Smooth muscle cell (in vitro differentiated cells): Measurements from ENCODE around the gene KRTAP1-1. TPM values are rescaled to one million over a fixed set of nuclear protein-coding genes. Genes with fewer than 3 reads are reported as not detected.
A peak's percentile ranks its signal among the peaks of the same experiment; 100 is the strongest.
"Not testable (repeated sequence)": the region's sequence is repeated elsewhere in the genome, so short reads cannot be mapped to it uniquely, and the experiment has no call there.

Source experiments
- DNase-seq: peaks from one replicate; lab custom pipeline; 2025; ENCODE audit not compliant: unreplicated experiment; lab: John Stamatoyannopoulos, UW
- H2AFZ ChIP-seq: fragments of 200-600 bp; sonication (generic); 2 replicates; pipeline ENCODE4 v1.6.0; 2016; ENCODE audit warnings: antibody characterized with exemption, low read depth, mild to moderate bottlenecking
- H3F3A ChIP-seq: fragments of 200-600 bp; sonication (generic); 2 replicates; pipeline ENCODE4 v1.6.0; 2017; ENCODE audit warnings: antibody characterized with exemption, low read depth
- H3K27ac ChIP-seq: fragments of 200-600 bp; sonication (generic); 2 replicates; pipeline ENCODE4 v1.5.1; 2016; ENCODE audit warnings: low read depth, mild to moderate bottlenecking
- H3K27me3 ChIP-seq: fragments of 200-600 bp; sonication (generic); 2 replicates; pipeline ENCODE4 v1.6.1; 2016; ENCODE audit warnings: low read depth, mild to moderate bottlenecking
- H3K36me3 ChIP-seq: fragments of 200-600 bp; sonication (generic); 2 replicates; pipeline ENCODE4 v1.5.1; 2016; ENCODE audit warnings: low read depth
- H3K4me1 ChIP-seq: fragments of 200-600 bp; sonication (generic); 2 replicates; pipeline ENCODE4 v1.5.1; 2016; ENCODE audit warnings: low read depth
- H3K4me2 ChIP-seq: fragments of 200-600 bp; sonication (generic); 2 replicates; pipeline ENCODE4 v1.6.0; 2016; ENCODE audit warnings: mild to moderate bottlenecking
- H3K4me3 ChIP-seq: fragments of 200-600 bp; sonication (generic); 2 replicates; pipeline ENCODE4 v1.5.1; 2016; ENCODE audit warnings: mild to moderate bottlenecking
- H3K79me2 ChIP-seq: fragments of 200-600 bp; sonication (generic); 2 replicates; pipeline ENCODE4 v1.6.0; 2016; ENCODE audit warnings: low read depth, mild to moderate bottlenecking
- H3K9ac ChIP-seq: fragments of 200-600 bp; sonication (generic); 2 replicates; pipeline ENCODE4 v1.6.0; 2016; ENCODE audit warnings: low read depth
- H3K9me3 ChIP-seq: fragments of 200-600 bp; sonication (generic); replicated peaks from 2 replicates; pipeline ENCODE4 v1.5.1; 2016; ENCODE audit warnings: low read depth
- H4K20me1 ChIP-seq: fragments of 200-600 bp; sonication (generic); 2 replicates; pipeline ENCODE4 v1.6.0; 2016; ENCODE audit warnings: low read depth
- WGBS: methylation state at CpG from one replicate; pipeline ENCODE4 v1.1.7; 2016; ENCODE audit warnings: low lambda C conversion rate; 5-methylcytosine and 5-hydroxymethylcytosine counted together
- polyA plus RNA-seq: library from polyadenylated mRNA; unstranded; fragments of >200 nt; fragmentation: Nextera tagmentation; extraction: Ambion mirVana; gene quantifications from 2 replicates; pipeline ENCODE4 v1.2.1, GENCODE V29; 2016
- total RNA-seq: library from RNA; depleted of rRNA; stranded (reverse); fragments of >200 nt; gene quantifications from 2 replicates; pipeline ENCODE4 v1.2.3, GENCODE V29; 2014
- TF ChIP-seq, protein P1 (sequence below): fragments of 200-600 bp; sonication (generic); IDR thresholded peaks from 2 replicates; pipeline ENCODE4 v1.5.1; 2017; ENCODE audit warnings: borderline replicate concordance, mild to moderate bottlenecking, antibody characterized with exemption; ENCODE audit not compliant: insufficient read depth, poor library complexity, severe bottlenecking

The KRTAP1-1 gene, protein sequence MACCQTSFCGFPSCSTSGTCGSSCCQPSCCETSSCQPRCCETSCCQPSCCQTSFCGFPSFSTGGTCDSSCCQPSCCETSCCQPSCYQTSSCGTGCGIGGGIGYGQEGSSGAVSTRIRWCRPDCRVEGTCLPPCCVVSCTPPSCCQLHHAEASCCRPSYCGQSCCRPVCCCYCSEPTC
- total RNA-seq (not detected in 2 replicates), polyA plus RNA-seq (not detected in 2 replicates)

DNA sequence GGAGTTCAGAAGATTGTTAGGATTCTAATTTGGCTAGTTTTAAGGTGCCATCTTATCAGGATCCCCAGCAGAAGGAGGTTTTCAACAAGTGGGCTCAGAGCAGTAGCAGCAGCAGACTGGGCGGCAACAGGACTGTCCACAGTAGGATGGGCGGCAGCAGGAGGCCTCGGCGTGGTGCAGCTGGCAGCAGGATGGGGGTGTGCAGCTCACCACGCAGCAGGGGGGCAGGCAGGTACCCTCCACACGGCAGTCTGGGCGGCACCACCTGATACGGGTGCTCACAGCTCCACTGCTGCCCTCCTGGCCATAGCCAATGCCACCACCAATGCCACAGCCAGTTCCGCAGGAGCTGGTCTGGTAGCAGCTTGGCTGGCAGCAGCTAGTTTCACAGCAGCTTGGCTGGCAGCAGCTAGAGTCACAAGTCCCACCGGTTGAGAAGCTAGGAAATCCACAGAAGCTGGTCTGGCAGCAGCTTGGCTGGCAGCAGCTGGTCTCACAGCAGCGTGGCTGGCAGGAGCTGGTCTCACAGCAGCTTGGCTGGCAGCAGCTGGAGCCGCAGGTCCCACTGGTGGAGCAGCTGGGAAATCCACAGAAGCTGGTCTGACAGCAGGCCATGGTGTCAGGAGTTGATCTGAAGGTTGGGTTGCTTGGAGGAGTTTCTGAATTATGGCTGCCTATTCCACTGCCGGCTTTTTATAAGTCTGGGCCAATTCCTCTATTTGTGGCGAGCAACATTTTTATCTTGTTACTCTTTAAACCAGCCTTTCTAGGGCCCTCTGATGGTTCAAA lies at the start of gene KRTAP1-1:
TSS of gene KRTAP1-1 (minus strand) at position 668 of the 789 bp plus-strand sequence. CDS start at position 615, 53 bp downstream.
- 86% methylated on average over 14 of the region's 14 CpGs for WGBS
- H3K27ac ChIP-seq, H3K27me3 ChIP-seq, H2AFZ ChIP-seq, H3F3A ChIP-seq, H3K9me3 ChIP-seq, H3K9ac ChIP-seq, H3K4me1 ChIP-seq, H3K4me2 ChIP-seq, H4K20me1 ChIP-seq, DNase-seq, H3K36me3 ChIP-seq, H3K4me3 ChIP-seq, H3K79me2 ChIP-seq: not testable (repeated sequence)

DNA sequence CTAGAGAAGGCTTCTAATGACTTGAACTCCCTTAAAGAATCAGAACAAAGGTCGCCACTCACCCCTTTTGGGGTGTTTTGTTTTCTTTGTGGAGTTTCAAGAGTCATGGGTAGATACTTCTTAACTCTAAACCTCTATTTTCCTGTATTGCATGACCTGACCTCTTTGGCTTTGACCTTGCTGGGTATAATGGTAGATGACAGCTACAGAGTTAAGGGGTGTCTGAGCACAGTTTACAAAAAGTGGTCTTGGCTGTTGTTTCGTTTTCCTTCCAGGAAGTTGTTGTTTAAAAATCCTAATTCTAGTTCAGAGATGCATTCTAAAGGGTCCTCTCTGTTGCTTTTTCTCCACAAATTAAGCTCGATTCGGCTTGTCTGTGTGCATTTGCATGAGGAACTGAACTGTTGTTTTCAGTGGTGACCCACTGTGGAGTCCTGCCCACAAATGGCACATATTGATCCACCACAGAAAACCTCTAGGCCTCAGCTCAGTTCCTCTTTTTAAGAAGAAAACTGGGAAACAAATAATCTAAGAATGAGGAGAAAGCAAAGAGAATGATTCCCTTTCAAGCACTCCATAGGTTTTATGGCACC lies 47.6 kb upstream of the KRTAP1-1 start:
- H3K4me3 ChIP-seq, H3K79me2 ChIP-seq, H3K36me3 ChIP-seq, DNase-seq, H3K9ac ChIP-seq, H3F3A ChIP-seq, H3K27me3 ChIP-seq, H3K4me1 ChIP-seq, H4K20me1 ChIP-seq, H3K27ac ChIP-seq, H2AFZ ChIP-seq, H3K9me3 ChIP-seq, H3K4me2 ChIP-seq: not testable (repeated sequence)
- WGBS: 75% methylated on average over 4 of the region's 4 CpGs

GRCh38 chr17:41084100-41084856 lies 43.0 kb upstream of the KRTAP1-1 start, which contains the start of gene KRTAP4-7:
KRTAP4-7 (plus strand) TSS chr17:41084150; CDS start chr17:41084207, 57 bp downstream.
- H4K20me1 ChIP-seq, H3K9ac ChIP-seq, H3F3A ChIP-seq, H3K36me3 ChIP-seq, H3K4me3 ChIP-seq, H3K79me2 ChIP-seq, H2AFZ ChIP-seq, H3K27me3 ChIP-seq, H3K4me1 ChIP-seq, DNase-seq, H3K9me3 ChIP-seq: not testable (repeated sequence)
- WGBS: 93% methylated on average over 14 of the region's 14 CpGs
- peak within 1 kb of the TSS; percentile 68 for H3K4me2 ChIP-seq
- H3K27ac ChIP-seq: peak within 1 kb of the TSS; percentile 57

DNA sequence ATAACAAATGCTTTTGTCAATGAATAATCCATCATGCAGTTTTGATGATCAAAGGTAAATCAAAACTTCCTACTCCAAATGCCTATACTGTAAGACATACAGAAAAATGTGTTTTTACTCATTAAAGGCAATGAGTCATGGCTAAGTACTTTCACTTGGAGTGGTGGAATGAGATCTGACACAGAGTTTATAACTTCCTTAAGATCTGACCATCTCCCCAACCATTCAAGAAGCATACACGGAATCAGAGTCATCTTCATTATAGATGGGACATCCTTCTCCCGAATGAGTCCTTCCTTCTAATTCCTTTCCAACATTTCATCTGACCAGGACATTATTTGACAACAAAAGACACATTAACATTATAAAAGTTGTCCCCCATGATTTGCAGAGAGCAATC lies 42.2 kb upstream of the KRTAP1-1 start:
- H3K27me3 ChIP-seq, H3K9ac ChIP-seq, H4K20me1 ChIP-seq, H3K4me1 ChIP-seq, DNase-seq, H3K27ac ChIP-seq, H2AFZ ChIP-seq, H3K4me3 ChIP-seq, H3F3A ChIP-seq, H3K9me3 ChIP-seq, H3K79me2 ChIP-seq, H3K36me3 ChIP-seq: not testable (repeated sequence)
- H3K4me2 ChIP-seq: peak overlapping the region; percentile 68
- 19% methylated on average over 2 of the region's 2 CpGs for WGBS

DNA sequence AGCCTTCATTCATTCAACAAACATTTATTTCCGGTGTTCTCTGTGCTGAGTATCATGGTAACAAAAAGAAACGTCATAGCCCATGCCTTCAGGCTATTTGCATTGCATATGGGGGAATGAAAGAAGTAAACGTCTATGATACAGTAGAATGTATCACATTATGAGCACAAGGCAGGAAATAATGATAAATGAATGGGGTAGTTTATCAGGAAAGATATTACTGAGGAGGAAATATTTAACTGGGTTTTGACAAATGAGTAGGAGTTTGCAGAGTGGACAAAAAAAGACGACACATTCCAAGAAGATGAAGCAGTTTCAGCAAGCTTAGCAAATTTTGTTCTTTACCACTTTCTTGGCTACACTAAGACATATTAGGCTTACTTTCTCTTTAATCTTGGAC lies 41.4 kb upstream of the KRTAP1-1 start:
- Histone ChIP-seq H3K4me1 (peaks cover 5% of the 10 kb centered on the region), H3K27me3 (no peaks in the 10 kb centered on the region), H3K36me3 (no peaks in the 10 kb centered on the region), H3K79me2 (no peaks in the 10 kb centered on the region), H3F3A (peaks cover 6% of the 10 kb centered on the region), H3K4me3 (no peak overlapping the region), H4K20me1 (no peaks in the 10 kb centered on the region), H3K4me2 (peak overlapping the region; percentile 68), H3K27ac (peak overlapping the region; percentile 57), H3K9ac (no peak overlapping the region), H3K9me3 (no peaks in the 10 kb centered on the region), H2AFZ (no peak overlapping the region)
- 41% methylated on average over 4 of the region's 4 CpGs for WGBS
- DNase-seq: no peak
- TF ChIP-seq, protein P1, sequence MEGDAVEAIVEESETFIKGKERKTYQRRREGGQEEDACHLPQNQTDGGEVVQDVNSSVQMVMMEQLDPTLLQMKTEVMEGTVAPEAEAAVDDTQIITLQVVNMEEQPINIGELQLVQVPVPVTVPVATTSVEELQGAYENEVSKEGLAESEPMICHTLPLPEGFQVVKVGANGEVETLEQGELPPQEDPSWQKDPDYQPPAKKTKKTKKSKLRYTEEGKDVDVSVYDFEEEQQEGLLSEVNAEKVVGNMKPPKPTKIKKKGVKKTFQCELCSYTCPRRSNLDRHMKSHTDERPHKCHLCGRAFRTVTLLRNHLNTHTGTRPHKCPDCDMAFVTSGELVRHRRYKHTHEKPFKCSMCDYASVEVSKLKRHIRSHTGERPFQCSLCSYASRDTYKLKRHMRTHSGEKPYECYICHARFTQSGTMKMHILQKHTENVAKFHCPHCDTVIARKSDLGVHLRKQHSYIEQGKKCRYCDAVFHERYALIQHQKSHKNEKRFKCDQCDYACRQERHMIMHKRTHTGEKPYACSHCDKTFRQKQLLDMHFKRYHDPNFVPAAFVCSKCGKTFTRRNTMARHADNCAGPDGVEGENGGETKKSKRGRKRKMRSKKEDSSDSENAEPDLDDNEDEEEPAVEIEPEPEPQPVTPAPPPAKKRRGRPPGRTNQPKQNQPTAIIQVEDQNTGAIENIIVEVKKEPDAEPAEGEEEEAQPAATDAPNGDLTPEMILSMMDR: no peak
